ENCODE results near the gene HSFX2.
"Not testable (repeated sequence)": the region's sequence is repeated elsewhere in the genome, so short reads cannot be mapped to it uniquely, and the experiment has no call there.

The HSFX2 gene

DNA sequence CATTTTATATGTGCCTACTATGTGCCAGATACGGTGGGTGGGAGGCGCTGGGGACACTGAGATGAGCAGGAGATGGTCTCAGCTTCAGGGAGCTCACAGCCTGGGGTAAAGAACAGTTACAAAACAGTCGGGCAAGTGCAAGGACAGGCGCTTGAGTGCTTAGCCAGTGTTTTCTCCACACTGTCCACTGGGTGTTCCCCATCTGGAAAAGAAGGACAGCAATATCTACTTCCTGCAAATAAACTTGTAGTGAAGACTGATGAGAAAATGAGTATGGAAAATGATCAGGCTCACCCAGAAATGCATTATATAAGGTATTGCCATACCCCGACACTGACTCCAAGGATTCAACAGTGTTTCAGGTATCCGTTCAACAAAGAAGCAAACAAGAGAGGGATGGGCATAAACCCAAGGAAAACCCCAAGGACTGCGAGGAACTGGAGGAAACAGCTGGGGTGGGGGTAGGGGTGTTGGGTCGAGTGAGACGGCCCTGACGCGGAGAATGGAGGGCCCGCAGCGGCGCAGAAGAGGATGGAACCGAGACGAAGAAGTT lies 35.6 kb upstream of the HSFX2 start:
- Histone ChIP-seq H3K36me3 (ENCODE audit: insufficient read depth, low read length) (no peaks in the 10 kb centered on the region), H3K27ac (no peak overlapping the region), H3K9me3 (ENCODE audit: low read depth, low read length) (no peaks in the 10 kb centered on the region), H3K9ac (ENCODE audit: insufficient read length) (peak overlapping the region; percentile 37), H3K4me3 (peak overlapping the region; percentile 77)
- DNase-seq (ENCODE audit: low read depth, low spot score) = no peak
- TF ChIP-seq FOXP2 (optimal IDR thresholded peaks at IDR 0.05; ENCODE audit: control extremely low read depth, extremely low read length, insufficient read depth) = no peak

DNA sequence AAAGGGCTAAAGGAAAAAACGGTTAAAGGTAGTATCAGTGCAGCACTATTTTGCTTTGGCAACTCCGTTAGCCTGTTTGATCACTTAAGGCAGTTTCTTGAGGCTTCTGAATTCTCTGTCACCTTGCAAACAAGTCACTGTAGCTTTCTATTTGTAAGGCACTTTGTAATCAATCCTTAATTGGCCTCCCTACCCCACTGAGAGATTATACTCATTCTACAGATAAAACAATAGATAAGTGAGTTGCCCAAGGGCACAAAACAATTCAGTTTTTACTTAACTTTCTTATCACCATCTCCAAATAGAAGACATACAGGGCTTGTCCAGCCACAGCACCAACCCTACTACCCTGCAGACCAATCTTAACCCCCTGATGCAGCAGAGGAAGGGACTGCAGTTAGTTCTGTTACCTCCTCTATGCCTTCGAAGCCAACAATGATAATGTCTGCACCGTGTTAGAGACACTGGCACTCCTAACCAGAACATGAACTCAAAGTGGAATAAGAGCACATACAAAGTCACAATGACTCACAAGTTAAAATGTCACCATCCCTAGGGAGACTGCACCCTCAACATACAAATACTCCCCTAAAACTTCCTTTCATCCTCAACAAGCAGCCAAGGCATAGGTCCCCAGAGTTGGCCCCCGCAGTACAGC lies 34.7 kb upstream of the HSFX2 start:
- Histone ChIP-seq H3K9ac (ENCODE audit: insufficient read length) (no peak overlapping the region), H3K27ac (no peak overlapping the region)
- TF ChIP-seq EZH2 (IDR thresholded peaks at IDR 0.05) (no peak), FOXP2 (optimal IDR thresholded peaks at IDR 0.05; ENCODE audit: control extremely low read depth, extremely low read length, insufficient read depth) (no peak), POLR2AphosphoS5 (IDR thresholded peaks at IDR 0.05; ENCODE audit: borderline replicate concordance, low read depth, low read length) (no peak)

DNA sequence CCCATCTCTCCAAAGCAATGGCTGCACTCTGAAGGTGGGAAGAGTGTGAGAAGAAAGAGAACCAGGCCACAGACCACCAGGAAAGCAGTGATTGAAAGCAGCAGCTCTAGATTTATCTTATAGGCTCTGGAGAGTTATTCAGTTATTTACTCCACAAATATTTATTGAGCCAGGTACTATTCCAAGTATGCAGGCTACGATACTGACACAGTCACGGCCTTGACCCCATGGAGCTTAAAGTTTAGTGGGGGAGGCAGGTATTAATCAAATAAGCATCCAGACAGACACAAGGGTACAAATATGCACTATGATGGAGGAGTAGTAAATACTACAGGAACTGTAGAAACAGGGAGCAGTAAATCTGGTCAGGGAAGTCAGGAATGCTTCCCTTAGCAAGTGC lies 33.7 kb upstream of the HSFX2 start:
- no peaks in the 10 kb centered on the region for H3K36me3 ChIP-seq (ENCODE audit: insufficient read depth, low read length)
- H3K27ac ChIP-seq = no peak overlapping the region
- TF ChIP-seq EZH2 (IDR thresholded peaks at IDR 0.05) (no peak), FOXP2 (optimal IDR thresholded peaks at IDR 0.05; ENCODE audit: control extremely low read depth, extremely low read length, insufficient read depth) (no peak), POLR2AphosphoS5 (IDR thresholded peaks at IDR 0.05; ENCODE audit: borderline replicate concordance, low read depth, low read length) (no peak)
- no peak overlapping the region for H3K9ac ChIP-seq (ENCODE audit: insufficient read length)
- H3K9me3 ChIP-seq (ENCODE audit: low read depth, low read length) = no peaks in the 10 kb centered on the region
- no peak overlapping the region for H3K4me3 ChIP-seq
- DNase-seq (ENCODE audit: low read depth, low spot score) = no peak

More for the DNA sequence above, 34.7 kb upstream of the HSFX2 start:
- no peak overlapping the region for H3K4me3 ChIP-seq
- no peaks in the 10 kb centered on the region for H3K36me3 ChIP-seq (ENCODE audit: insufficient read depth, low read length)
- no peaks in the 10 kb centered on the region for H3K9me3 ChIP-seq (ENCODE audit: low read depth, low read length)
- no peak for DNase-seq (ENCODE audit: low read depth, low spot score)

DNA sequence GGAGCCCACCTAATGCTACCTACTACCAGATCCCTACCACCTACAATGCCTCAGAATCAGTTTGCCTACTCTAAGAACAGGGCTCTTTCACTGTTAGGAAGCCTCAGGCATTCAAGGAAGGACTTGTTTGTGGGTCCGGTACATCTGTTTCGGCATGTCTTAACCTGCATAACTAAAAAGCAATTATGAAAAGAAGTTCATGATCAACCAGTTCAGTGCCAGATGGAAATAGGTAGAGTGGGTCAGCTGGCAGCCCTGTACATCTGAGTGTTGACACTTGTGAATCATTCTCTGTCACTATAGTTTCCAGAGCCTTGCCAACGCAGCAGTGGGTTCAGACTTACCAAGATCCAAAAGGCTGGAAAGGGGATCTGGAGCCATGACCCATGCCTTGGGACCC lies 33.2 kb upstream of the HSFX2 start:
- Histone ChIP-seq H3K9me3 (ENCODE audit: low read depth, low read length) (no peaks in the 10 kb centered on the region), H3K4me3 (no peak overlapping the region), H3K9ac (ENCODE audit: insufficient read length) (no peak overlapping the region), H3K27ac (no peak overlapping the region), H3K36me3 (ENCODE audit: insufficient read depth, low read length) (no peaks in the 10 kb centered on the region)
- no peak for DNase-seq (ENCODE audit: low read depth, low spot score)
- TF ChIP-seq FOXP2 (optimal IDR thresholded peaks at IDR 0.05; ENCODE audit: control extremely low read depth, extremely low read length, insufficient read depth) (no peak), EZH2 (IDR thresholded peaks at IDR 0.05) (no peak)

DNA sequence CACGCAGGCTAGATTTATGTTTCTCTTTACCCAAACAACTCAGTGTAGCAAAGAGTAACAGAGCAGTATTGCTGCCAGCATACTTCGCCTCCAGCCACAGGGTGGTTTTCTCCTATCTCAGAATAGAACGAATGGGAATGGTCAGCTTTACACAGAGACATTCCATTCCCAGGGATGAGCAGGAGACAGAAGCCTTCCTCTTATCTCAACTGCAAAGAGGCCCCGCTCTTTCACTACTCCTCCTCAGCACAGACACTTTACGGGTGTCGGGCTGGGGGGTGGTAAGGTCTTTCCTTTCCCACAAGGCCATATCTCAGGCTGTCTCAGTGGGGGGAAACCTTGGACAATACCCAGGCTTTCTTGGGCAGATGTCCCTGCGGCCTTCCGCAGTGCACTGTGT lies 31.7 kb upstream of the HSFX2 start:
- not testable (repeated sequence) for H3K27ac ChIP-seq; H3K36me3 ChIP-seq (ENCODE audit: insufficient read depth, low read length); H3K9me3 ChIP-seq (ENCODE audit: low read depth, low read length); H3K4me3 ChIP-seq; H3K9ac ChIP-seq (ENCODE audit: insufficient read length); DNase-seq (ENCODE audit: low read depth, low spot score)

DNA sequence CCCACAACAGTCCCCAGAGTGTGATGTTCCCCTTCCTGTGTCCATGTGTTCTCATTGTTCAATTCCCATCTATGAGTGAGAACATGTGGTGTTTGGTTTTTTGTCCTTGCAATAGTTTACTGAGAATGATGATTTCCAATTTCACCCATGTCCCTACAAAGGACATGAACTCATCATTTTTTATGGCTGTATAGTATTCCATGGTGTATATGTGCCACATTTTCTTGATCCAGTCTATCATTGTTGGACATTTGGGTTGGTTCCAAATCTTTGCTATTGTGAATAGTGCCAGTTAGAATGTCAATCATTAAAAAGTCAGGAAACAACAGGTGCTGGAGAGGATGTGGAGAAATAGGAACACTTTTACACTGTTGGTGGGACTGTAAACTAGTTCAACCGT lies 24.5 kb upstream of the HSFX2 start:
- H3K4me3 ChIP-seq; H3K9ac ChIP-seq (ENCODE audit: insufficient read length); H3K36me3 ChIP-seq (ENCODE audit: insufficient read depth, low read length); H3K9me3 ChIP-seq (ENCODE audit: low read depth, low read length); DNase-seq (ENCODE audit: low read depth, low spot score); H3K27ac ChIP-seq: not testable (repeated sequence)

DNA sequence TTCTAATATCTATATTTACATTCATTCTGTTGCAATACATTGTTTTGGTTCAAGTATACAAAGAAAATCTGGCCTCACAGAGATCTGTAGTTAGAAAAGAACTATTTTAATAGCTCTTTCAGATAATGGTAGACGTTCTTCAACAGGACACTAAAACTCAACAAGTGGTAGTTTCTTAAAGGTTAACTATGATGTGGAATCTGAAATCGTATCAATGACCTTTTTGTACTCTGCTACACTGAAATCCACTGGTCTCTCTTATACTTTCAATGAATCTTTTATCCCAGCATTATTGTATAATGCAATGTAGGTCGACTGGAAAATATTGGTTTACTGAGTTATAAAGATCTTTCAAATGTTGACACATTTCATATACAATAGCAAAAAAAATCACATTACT lies 23.8 kb upstream of the HSFX2 start:
- Histone ChIP-seq H3K9ac (ENCODE audit: insufficient read length) (no peak overlapping the region), H3K36me3 (ENCODE audit: insufficient read depth, low read length) (no peaks in the 10 kb centered on the region)
- no peak for TF ChIP-seq EZH2 (IDR thresholded peaks at IDR 0.05)
- TF ChIP-seq POLR2AphosphoS5 (IDR thresholded peaks at IDR 0.05; ENCODE audit: borderline replicate concordance, low read depth, low read length) = no peak
- no peak for TF ChIP-seq FOXP2 (optimal IDR thresholded peaks at IDR 0.05; ENCODE audit: control extremely low read depth, extremely low read length, insufficient read depth)

DNA sequence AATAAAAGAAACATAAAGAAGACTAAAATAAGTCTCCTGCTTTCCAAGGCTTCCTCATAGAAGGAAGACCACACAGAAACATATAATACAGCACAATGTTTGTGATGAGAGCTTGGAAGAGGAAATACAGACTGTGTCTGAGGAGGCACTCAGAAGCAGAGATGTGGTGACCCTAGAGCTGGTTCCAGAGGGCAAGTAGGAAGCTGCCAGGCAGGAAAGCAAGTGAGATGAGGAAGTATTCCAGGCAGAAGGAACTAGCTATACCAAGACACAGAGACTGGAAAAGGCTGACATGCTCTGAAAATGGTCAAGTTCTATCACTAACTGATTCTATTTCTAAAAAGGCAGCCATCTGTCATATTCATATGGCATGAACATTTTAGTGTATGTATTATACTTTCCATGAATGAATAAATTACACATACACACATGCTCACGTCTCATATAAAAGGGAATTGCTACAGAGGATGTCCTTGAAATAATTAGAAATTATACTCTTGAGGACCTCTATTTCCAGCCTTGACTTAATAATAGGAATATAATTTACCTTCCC lies 16.6 kb upstream of the HSFX2 start:
- no peaks in the 10 kb centered on the region for H3K9me3 ChIP-seq (ENCODE audit: low read depth, low read length)
- no peak overlapping the region for H3K27ac ChIP-seq
- DNase-seq (ENCODE audit: low read depth, low spot score) = no peak
- H3K9ac ChIP-seq (ENCODE audit: insufficient read length) = no peak overlapping the region
- TF ChIP-seq EZH2 (IDR thresholded peaks at IDR 0.05) (no peak), POLR2AphosphoS5 (IDR thresholded peaks at IDR 0.05; ENCODE audit: borderline replicate concordance, low read depth, low read length) (no peak), FOXP2 (optimal IDR thresholded peaks at IDR 0.05; ENCODE audit: control extremely low read depth, extremely low read length, insufficient read depth) (no peak)
- no peaks in the 10 kb centered on the region for H3K36me3 ChIP-seq (ENCODE audit: insufficient read depth, low read length)
- no peak overlapping the region for H3K4me3 ChIP-seq

More for the DNA sequence above, 23.8 kb upstream of the HSFX2 start:
- no peak for DNase-seq (ENCODE audit: low read depth, low spot score)
- H3K27ac ChIP-seq = no peak overlapping the region
- H3K4me3 ChIP-seq = no peak overlapping the region
- H3K9me3 ChIP-seq (ENCODE audit: low read depth, low read length) = no peaks in the 10 kb centered on the region

DNA sequence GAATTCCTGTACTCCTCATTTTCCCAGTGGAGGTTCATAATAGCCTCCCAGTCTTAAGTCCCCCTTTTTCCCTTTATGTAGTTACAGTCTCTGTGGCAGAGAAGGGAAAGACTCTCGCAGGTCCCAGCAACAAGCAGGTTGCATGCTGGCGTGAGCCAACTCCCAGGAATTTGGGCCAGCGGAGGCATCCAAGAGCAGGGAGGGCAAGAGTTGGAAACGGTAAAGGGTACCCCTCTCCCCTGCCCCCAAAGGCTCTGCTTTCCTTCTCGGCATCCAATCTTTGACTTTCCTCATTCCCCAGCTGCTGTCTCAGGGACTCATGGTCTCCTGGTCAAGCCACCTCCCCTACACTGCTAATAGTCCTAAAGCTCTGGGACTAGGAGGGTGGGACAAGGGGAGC lies 15.4 kb upstream of the HSFX2 start:
- no peak for TF ChIP-seq EZH2 (IDR thresholded peaks at IDR 0.05)
- no peak for TF ChIP-seq FOXP2 (optimal IDR thresholded peaks at IDR 0.05; ENCODE audit: control extremely low read depth, extremely low read length, insufficient read depth)
- TF ChIP-seq POLR2AphosphoS5 (IDR thresholded peaks at IDR 0.05; ENCODE audit: borderline replicate concordance, low read depth, low read length) = no peak
- Histone ChIP-seq H3K27ac (no peak overlapping the region), H3K36me3 (ENCODE audit: insufficient read depth, low read length) (no peaks in the 10 kb centered on the region), H3K4me3 (no peak overlapping the region), H3K9me3 (ENCODE audit: low read depth, low read length) (no peaks in the 10 kb centered on the region), H3K9ac (ENCODE audit: insufficient read length) (no peak overlapping the region)
- DNase-seq (ENCODE audit: low read depth, low spot score) = no peak
